ENCODE measurements around the gene MRGPRF. TPM values are rescaled to one million over a fixed set of nuclear protein-coding genes. Genes with fewer than 3 reads are reported as not detected.

The MRGPRF gene
- total RNA-seq, 4 donors from 2014 or later = 88.9 to 213 (median 165) TPM

- Histone ChIP-seq H3K4me3 (no peak within 1 kb of the TSS), H3K27me3 (no peaks in the 10 kb centered on the region), H3K4me1 (peaks cover 0 to 16% (median 0%) of the 10 kb centered on the region in 3 donors), H3K9me3 (no peaks in the 10 kb centered on the region), H3K36me3 (no peaks in the 10 kb centered on the region), H3K27ac (no peak within 1 kb of the TSS)
- ATAC-seq = no peak
- no peak for TF ChIP-seq POLR2AphosphoS5 (IDR thresholded peaks at IDR 0.05)
- no peak for TF ChIP-seq EP300 (IDR thresholded peaks at IDR 0.05)
- no peak for TF ChIP-seq CTCF (IDR thresholded peaks at IDR 0.05)
- TF ChIP-seq POLR2A (IDR thresholded peaks at IDR 0.05) = no peak
- 57 to 85% methylated on average over 1 to 6 of the region's 8 CpGs for WGBS, 2 donors (ENCODE audit: low coverage in 1 of 2)
These were observed 32.3 kb downstream of the MRGPRF start, which contains the start of gene MRGPRD for GRCh38 chr11:68980776-68981065. TSS of gene MRGPRD (minus strand) at chr11:68980986. CDS start at chr11:68980986, 0 bp downstream.

DNA sequence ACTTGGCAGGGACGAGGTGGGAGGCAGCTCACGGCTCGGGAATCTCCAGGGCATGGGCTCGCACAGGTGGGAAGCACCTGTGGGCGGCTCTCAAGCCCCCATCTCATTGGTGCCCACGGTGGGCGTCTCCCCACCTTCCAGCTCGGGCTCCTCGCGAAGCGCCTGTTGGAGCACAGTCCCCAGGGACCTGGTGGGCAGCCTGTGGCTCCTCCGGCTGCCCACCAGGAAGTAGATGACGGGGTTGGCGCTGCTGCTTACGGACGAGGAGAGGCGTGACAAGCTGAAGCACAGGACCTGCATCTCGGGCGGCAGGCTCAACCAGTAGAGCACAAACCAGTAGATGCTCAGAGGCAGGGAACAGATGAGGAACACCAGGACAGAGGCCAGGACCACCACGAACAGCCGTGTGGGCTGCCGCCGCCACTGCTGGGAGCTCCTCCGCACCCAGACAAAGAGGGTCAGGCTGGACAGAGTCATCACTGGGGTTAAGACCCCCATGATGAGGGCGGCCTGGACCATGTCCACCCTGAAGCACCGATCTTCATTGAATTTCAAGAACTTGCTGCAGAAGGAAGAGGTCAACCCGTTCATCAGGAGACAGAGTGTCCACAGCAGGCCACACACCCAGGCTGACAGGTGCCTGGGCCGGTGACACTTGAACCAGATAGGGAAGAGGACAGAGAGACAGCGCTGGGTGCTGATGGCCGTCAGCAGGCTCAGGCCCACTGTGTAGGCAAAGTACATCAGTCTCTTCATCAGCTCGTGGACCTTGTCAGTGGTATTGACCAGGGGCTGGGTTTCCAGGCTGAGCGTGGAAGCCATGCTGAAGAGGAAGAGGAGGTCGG, 32.9 kb downstream of the MRGPRF start:
- Histone ChIP-seq H3K4me3 (no peak overlapping the region), H3K9me3 (no peaks in the 10 kb centered on the region), H3K36me3 (no peaks in the 10 kb centered on the region), H3K4me1 (peaks cover 0 to 18% (median 0%) of the 10 kb centered on the region in 3 donors), H3K27ac (no peak overlapping the region), H3K27me3 (no peaks in the 10 kb centered on the region)
- TF ChIP-seq POLR2AphosphoS5 (IDR thresholded peaks at IDR 0.05) (no peak), EP300 (IDR thresholded peaks at IDR 0.05) (no peak), POLR2A (IDR thresholded peaks at IDR 0.05) (no peak)
- WGBS, 2 donors (ENCODE audit: low coverage in 1 of 2) = 56 to 94% methylated on average over 2 to 8 of the region's 33 CpGs
- no peak for ATAC-seq

DNA sequence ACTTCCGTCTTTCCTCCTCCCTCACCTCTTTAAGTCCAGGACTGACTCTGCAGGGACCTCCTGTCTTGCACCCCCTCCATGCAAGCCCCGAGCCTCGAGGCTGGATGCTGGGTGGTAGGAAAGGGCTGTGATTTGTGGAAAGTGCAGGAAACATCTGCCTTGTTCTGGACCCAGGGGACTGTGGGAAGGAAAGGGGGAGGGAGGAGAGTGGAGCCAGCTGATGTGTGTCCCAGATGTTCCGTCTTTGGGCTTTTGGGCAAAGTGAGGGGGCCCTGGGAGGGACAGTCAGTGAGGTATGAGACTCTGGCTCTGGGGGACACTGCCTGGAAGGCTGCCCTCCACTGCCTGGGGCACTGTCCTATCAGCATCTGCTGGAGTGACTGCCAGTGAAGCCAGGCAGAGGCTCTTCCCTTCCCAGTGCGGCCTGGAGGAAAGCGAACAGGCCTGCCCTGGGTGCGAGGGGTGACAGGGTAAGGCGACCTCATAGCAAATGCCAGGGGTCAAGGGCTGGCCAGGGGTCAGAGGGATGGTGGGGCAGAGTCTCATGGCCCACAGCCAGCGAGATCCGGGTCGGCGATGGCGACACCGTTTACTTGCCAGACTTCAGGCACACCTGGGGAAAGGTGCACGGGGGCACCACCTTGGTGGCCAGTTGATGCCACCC, 34.0 kb downstream of the MRGPRF start:
- Histone ChIP-seq H3K27me3 (no peaks in the 10 kb centered on the region), H3K27ac (no peak overlapping the region), H3K4me1 (peaks cover 0 to 18% (median 0%) of the 10 kb centered on the region in 3 donors), H3K36me3 (no peaks in the 10 kb centered on the region), H3K4me3 (no peak overlapping the region), H3K9me3 (no peaks in the 10 kb centered on the region)
- TF ChIP-seq POLR2A (IDR thresholded peaks at IDR 0.05) (no peak), POLR2AphosphoS5 (IDR thresholded peaks at IDR 0.05) (no peak), EP300 (IDR thresholded peaks at IDR 0.05) (no peak), CTCF (IDR thresholded peaks at IDR 0.05) (no peak)
- 76% methylated on average over 5 of the region's 15 CpGs; no CpG with 5 or more reads in 1 of the 2 donors for WGBS, 2 donors (ENCODE audit: low coverage in 1 of 2)
- ATAC-seq = no peak

DNA sequence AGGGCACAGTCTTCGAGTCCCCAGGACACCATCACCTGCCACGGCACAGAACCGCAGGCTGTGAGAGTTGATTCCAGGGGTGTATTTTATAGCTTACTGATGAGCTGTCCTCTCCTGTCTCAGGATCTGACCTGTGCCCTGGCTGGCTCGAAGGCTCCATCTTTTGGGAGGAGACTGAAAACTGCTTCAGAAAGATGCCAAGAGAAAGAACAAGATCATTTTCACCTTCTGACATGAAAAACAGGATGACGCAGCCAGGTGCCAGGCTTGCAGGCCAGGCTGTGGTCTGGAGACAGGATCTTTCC, 34.5 kb downstream of the MRGPRF start:
- Histone ChIP-seq H3K4me1 (peaks cover 0 to 21% (median 0%) of the 10 kb centered on the region in 3 donors), H3K27ac (no peak overlapping the region), H3K4me3 (no peak overlapping the region), H3K36me3 (no peaks in the 10 kb centered on the region), H3K9me3 (no peaks in the 10 kb centered on the region), H3K27me3 (no peaks in the 10 kb centered on the region)
- 40 to 82% methylated on average over 1 to 2 of the region's 5 CpGs for WGBS, 2 donors (ENCODE audit: low coverage in 1 of 2)
- TF ChIP-seq POLR2AphosphoS5 (IDR thresholded peaks at IDR 0.05) (no peak), EP300 (IDR thresholded peaks at IDR 0.05) (no peak), CTCF (IDR thresholded peaks at IDR 0.05) (no peak), POLR2A (IDR thresholded peaks at IDR 0.05) (no peak)
- ATAC-seq = no peak

GRCh38 chr11:68977781-68978625, 35.0 kb downstream of the MRGPRF start:
- H3K9me3 ChIP-seq = no peaks in the 10 kb centered on the region
- H3K4me1 ChIP-seq = peaks cover 0 to 27% (median 0%) of the 10 kb centered on the region in 3 donors
- TF ChIP-seq CTCF (IDR thresholded peaks at IDR 0.05) (no peak), POLR2AphosphoS5 (IDR thresholded peaks at IDR 0.05) (no peak), EP300 (IDR thresholded peaks at IDR 0.05) (no peak)
- no peak for ATAC-seq
- no peak overlapping the region for H3K4me3 ChIP-seq
- 77 to 84% methylated on average over 7 to 11 of the region's 14 CpGs for WGBS, 2 donors (ENCODE audit: low coverage in 1 of 2)
- H3K36me3 ChIP-seq = no peaks in the 10 kb centered on the region
- H3K27ac ChIP-seq = no peak overlapping the region
- no peaks in the 10 kb centered on the region for H3K27me3 ChIP-seq
